Adipocyte (in vitro differentiated cells): Measurements from ENCODE around the gene CRYGD.

ENCODE experiments used
- DNase-seq: peaks from one replicate; pipeline ENCODE4 v3.0.0-alpha.2; 2015; ENCODE audit warnings: low read depth
- H3K27me3 ChIP-seq: replicated peaks from 2 replicates; pipeline ENCODE4 v1.7.0; 2013; ENCODE audit warnings: mild to moderate bottlenecking, low read length, moderate library complexity; ENCODE audit not compliant: control insufficient read depth, insufficient read depth
- H3K36me3 ChIP-seq: 2 replicates; pipeline ENCODE4 v1.7.0; 2013; ENCODE audit warnings: low read length, mild to moderate bottlenecking, moderate library complexity; ENCODE audit not compliant: control insufficient read depth, insufficient read depth, severe bottlenecking
- H3K4me1 ChIP-seq: 2 replicates; pipeline ENCODE4 v1.7.0; 2013; ENCODE audit warnings: mild to moderate bottlenecking, low read length, moderate library complexity; ENCODE audit not compliant: control insufficient read depth, insufficient read depth
- H3K4me3 ChIP-seq: 2 replicates; pipeline ENCODE4 v1.7.0; 2013; ENCODE audit warnings: mild to moderate bottlenecking, low read length, moderate library complexity
- H3K9ac ChIP-seq: 2 replicates; pipeline ENCODE4 v1.7.0; 2013; ENCODE audit warnings: mild to moderate bottlenecking, low read length, moderate library complexity
- H3K9me3 ChIP-seq: 2 replicates; pipeline ENCODE4 v1.7.0; 2013; ENCODE audit warnings: mild to moderate bottlenecking, low read length, moderate library complexity; ENCODE audit not compliant: control insufficient read depth

The CRYGD gene

GRCh38 chr2:208074610-208075356 is 49.5 kb downstream of the CRYGD start:
- Histone ChIP-seq H3K4me3 (no peak overlapping the region), H3K9ac (no peak overlapping the region), H3K9me3 (peaks cover 7% of the 10 kb centered on the region), H3K27me3 (peaks cover 10% of the 10 kb centered on the region), H3K4me1 (peaks cover 10% of the 10 kb centered on the region), H3K36me3 (no peaks in the 10 kb centered on the region)
- DNase-seq: no peak

- DNase-seq: peak; percentile 84
- Histone ChIP-seq H3K4me3 (no peak overlapping the region), H3K27me3 (no peaks in the 10 kb centered on the region), H3K9me3 (no peaks in the 10 kb centered on the region), H3K36me3 (no peaks in the 10 kb centered on the region), H3K9ac (no peak overlapping the region), H3K4me1 (peaks cover 5% of the 10 kb centered on the region)
Observed at GRCh38 chr2:208072250-208072892, 52.0 kb downstream of the CRYGD start.
